ENCODE measurements around the gene ZSCAN5A.
"Not testable (repeated sequence)": the region's sequence is repeated elsewhere in the genome, so short reads cannot be mapped to it uniquely, and the experiment has no call there.

Gene ZSCAN5A

GRCh38 chr19:56201973-56202372 is 112.7 kb downstream of the ZSCAN5A start, which contains the start of gene ZSCAN5C:
TSS of gene ZSCAN5C (plus strand) at chr19:56202273. CDS start at chr19:56205914, 3,641 bp downstream.
- no peak for DNase-seq

DNA sequence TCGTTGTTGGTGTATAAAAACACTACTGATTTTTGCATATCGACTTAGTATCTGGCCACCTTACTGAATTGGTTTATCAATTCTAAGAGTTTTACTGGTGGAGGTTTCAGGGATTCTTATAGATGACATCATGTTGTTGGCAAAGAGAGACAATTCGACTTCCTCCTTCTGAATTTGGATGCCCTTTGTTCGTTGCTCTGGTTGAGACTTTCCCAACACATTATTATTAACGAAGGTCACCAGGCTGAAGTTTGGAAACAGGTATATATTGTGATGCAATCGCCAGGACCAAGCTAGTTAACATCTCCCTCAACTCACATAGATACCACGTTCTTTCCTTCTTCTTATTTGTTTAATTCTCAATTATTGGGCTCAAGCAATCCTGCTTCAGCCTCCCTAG is 115.0 kb downstream of the ZSCAN5A start:
- DNase-seq = no peak

DNA sequence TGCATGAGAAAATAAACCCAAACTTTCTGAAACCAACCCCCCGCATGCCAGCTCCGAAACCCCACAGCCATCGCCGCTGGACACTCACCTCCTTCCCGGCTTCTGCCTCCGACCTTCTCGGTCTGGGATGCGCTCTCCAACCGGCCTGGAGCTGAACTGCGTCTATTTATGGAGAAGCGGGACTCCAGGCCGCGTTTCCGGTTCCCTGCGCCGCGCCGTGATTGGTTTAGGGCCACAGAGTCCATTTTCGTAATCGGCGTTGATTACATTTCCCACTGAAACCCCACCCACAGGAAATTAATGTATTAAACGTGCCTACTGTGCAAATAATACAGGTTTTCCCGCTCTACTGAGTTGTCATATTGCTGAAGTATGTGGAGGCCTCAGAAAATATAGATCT is 117.0 kb downstream of the ZSCAN5A start, which contains the start of gene ZSCAN5B:
TSS of gene ZSCAN5B (minus strand) at position 138 of the 400 bp plus-strand sequence. CDS start 4,731 bp downstream, outside the sequence.
- not testable (repeated sequence) for DNase-seq

DNA sequence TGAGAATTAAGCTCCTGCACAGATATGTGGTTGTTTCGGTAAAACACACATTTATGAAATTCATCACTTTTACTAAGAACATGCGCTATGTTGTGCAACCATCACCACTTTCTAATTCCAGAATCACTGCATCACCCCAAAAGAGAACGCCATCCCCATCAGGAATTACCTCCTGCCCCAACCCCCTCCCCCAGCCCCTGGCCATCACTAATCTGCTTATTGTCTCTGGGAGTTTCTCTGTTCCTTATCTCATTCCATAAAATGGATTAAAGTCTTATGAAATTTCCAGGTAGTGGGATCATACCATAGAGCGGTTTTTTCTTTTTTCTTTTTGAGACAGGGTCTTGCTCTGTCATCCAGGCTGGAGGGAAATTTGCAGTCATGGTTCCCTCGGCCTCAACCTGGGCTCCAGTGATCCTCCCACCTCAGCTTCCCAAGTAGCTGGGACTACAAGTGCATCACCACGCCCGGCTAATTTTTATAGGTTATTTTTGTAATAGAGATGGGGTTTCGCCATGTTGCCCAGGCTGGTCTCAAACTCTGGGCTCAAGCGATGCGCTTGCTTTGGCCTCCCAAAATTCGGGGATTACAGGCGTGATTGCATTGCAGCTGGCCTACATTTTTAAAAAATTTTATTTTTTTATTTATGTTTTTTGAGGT is 120.5 kb downstream of the ZSCAN5A start:
- DNase-seq = no peak

- DNase-seq = no peak
Observed at GRCh38 chr19:56191711-56192110, 122.9 kb downstream of the ZSCAN5A start.

- no peak for DNase-seq
Observed at GRCh38 chr19:56191115-56191514, 123.5 kb downstream of the ZSCAN5A start.

DNA sequence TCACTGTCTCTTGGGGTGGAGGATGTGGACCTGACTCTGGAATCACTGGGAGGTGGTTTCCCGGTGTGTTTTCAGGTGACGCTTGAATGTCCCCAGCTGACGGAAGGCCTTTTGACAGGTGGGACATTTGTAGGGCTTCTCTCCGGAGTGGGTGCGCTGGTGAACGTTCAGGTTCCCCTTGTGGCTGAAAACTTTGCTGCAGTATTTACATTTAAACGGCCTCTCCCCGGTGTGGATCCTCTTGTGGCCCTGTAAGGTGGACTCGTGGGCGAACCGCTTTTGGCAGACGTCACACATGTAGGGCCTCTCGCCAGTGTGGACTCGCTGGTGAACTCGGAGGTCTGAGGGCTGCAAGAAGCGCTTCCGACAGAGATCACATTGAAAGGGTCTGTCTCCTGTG is 124.9 kb downstream of the ZSCAN5A start:
- DNase-seq = no peak

GRCh38 chr19:56177564-56178243 is 136.9 kb downstream of the ZSCAN5A start:
- no peak for DNase-seq

- DNase-seq = no peak
Observed at GRCh38 chr19:56176881-56177280, 137.8 kb downstream of the ZSCAN5A start.

GRCh38 chr19:56176310-56176709 is 138.3 kb downstream of the ZSCAN5A start:
- DNase-seq = not testable (repeated sequence)

GRCh38 chr19:56175861-56176307 is 138.8 kb downstream of the ZSCAN5A start, which contains the start of gene GALP:
TSS of gene GALP (plus strand) at chr19:56176008. CDS start at chr19:56177109, 1,101 bp downstream.
- DNase-seq = not testable (repeated sequence)

DNA sequence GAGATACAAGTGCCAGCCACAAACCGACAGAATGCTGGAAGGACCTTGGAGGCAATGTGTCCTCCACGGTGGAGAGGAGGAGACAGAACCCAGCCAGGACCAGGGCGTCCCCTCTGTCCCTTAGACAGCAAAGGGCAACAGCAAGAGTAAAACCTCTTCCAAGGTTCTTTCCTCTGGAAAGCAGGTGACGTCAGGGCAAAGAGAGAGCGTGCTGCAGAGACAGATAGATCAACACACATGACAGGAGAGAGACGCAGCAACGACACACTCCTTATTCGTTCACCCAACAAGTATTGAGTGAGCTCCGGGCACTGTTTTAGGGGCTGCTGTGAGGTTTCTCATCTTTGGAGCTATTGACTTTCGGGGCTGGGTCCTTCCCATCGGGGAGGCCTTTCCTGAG is 140.1 kb downstream of the ZSCAN5A start:
- DNase-seq = no peak

DNA sequence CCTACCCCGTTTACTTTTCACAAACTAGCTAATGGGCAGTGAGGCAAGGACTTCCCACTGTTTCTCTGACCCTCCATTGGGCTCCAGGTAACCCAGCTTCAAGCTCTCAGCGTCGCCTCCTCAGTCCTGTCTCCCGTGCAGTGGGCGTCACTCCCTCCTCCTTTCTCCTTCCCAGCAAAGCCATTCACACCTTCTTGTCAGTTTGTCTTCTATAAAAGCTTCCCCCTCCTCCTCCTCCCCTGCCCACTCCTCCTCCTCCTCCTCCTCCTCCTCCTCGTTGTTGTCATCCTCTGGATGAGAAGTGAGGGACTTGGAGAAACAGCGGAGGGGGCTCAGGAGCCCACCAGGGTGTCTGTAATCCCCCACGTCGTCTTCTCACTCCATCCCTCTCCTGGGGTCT is 140.6 kb downstream of the ZSCAN5A start:
- DNase-seq = no peak
